Thymus (tissue), 11 donors: ENCODE measurements around the gene BPI. TPM values are rescaled to one million over a fixed set of nuclear protein-coding genes. Genes with fewer than 3 reads are reported as not detected.
"Not testable (repeated sequence)": the region's sequence is repeated elsewhere in the genome, so short reads cannot be mapped to it uniquely, and the experiment has no call there.

Experiments used
- DNase-seq, 9 donors: peaks; one replicate each; pipeline ENCODE4 v3.0.0-alpha.2; 2013; ENCODE audit warnings: low spot score in 9 of 9, low read depth in 6 of 9, missing footprints in 1 of 9
- H3K27ac ChIP-seq, 2 donors: one replicate each; pipeline ENCODE4 v1.5.1; 2013; ENCODE audit warnings: control low read depth in 1 of 2, low read depth in 1 of 2, low read length in 1 of 2, mild to moderate bottlenecking in 1 of 2, moderate library complexity in 1 of 2
- H3K27me3 ChIP-seq, 2 donors: one replicate each; pipeline ENCODE4 v1.5.1; 2013; ENCODE audit warnings: low read length in 1 of 2; ENCODE audit not compliant: control insufficient read depth in 2 of 2, insufficient read depth in 1 of 2
- H3K36me3 ChIP-seq, 2 donors: one replicate each; pipeline ENCODE4 v1.5.1; 2013; ENCODE audit warnings: low read length in 1 of 2, mild to moderate bottlenecking in 1 of 2, moderate library complexity in 1 of 2; ENCODE audit not compliant: control insufficient read depth in 2 of 2, insufficient read depth in 2 of 2
- H3K4me1 ChIP-seq, 2 donors: one replicate each; pipeline ENCODE4 v1.5.1; 2013; ENCODE audit warnings: low read length in 2 of 2; ENCODE audit not compliant: control insufficient read depth in 2 of 2, insufficient read depth in 2 of 2
- H3K4me3 ChIP-seq, 2 donors: one replicate each; pipeline ENCODE4 v1.5.1; 2013; ENCODE audit warnings: low read length in 2 of 2, control low read depth in 1 of 2, mild to moderate bottlenecking in 1 of 2
- H3K9me3 ChIP-seq, 2 donors: one replicate each; pipeline ENCODE4 v1.5.1; 2013; ENCODE audit warnings: low read length in 1 of 2, mild to moderate bottlenecking in 1 of 2; ENCODE audit not compliant: control insufficient read depth in 2 of 2, insufficient read depth in 1 of 2
- WGBS: extraction: QIAGEN DNeasy Blood & Tissue Kit; methylation state at CpG from one replicate; pipeline ENCODE4 v1.1.7; 2013; 5-methylcytosine and 5-hydroxymethylcytosine counted together
- polyA plus RNA-seq: library from polyadenylated mRNA; stranded (reverse); fragments of 200-250 nt; gene quantifications from one replicate; pipeline ENCODE4 v1.2.3, GENCODE V29; 2013
- total RNA-seq: library from RNA; stranded (reverse); fragments of 120-200 nt; gene quantifications from one replicate; pipeline ENCODE4 v1.2.4, GENCODE V29; 2013
- donor health status: healthy.

Gene BPI
- total and polyA plus RNA-seq, 2 donors, result 0.57 to 2.1 TPM

DNA sequence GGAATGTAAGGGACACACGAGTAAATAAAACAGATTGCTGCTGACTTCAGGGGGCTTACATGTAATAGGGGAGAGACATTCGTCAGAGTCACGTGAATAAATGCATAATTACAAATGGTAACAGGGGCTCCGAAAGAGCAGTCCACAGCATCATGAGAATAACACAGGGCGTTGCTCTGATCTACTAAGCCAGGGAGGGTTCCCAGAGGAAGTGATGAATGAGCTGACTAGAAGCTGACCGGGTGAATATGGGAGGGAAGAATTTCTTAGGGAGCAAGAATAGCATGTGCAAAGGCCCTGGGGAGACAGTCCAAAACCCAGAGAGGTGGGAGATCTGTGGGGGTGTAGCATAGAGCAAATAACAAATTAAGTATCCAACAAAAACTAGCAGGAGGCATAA, 2.4 kb downstream of the BPI start:
- Histone ChIP-seq H3K4me1 (peaks cover 0 to 5% of the 10 kb centered on the region in 2 donors), H3K9me3 (no peaks in the 10 kb centered on the region), H3K27ac (no peak overlapping the region), H3K4me3 (no peak overlapping the region), H3K27me3 (peaks cover 7 to 33% of the 10 kb centered on the region in 2 donors), H3K36me3 (no peaks in the 10 kb centered on the region)
- WGBS, result 88% methylated on average over 6 of the region's 6 CpGs
- no peak for DNase-seq

DNA sequence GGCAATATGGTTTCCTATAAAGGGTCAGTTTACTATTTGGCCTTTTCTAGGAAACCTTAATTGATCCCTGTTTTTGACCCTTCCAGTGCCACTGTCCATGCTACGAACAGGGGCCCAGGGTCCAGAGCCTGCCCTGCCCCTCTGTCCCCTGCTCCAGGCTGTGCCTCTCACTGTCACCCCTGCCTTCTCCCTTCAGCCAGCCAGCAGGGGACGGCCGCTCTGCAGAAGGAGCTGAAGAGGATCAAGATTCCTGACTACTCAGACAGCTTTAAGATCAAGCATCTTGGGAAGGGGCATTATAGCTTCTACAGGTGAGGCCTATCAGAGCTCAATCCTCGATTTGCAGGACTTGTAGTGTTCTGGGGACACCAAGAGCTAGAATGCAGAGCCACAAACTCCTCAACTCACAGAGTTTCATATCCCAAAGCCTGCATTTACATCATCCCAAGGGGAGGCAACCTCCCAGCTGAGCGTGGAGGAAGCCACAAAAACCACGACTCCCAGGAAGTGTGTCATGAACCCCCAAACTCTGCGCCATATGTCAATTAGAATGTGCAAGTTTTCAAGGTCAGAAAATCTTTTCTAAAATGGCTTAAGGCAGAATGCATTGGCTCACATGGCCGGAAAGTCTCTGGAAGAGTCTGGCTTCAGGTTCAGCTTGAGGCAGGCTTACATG, 3.6 kb downstream of the BPI start:
- no peak for DNase-seq
- 69% methylated on average over 8 of the region's 8 CpGs for WGBS
- Histone ChIP-seq H3K36me3 (no peaks in the 10 kb centered on the region), H3K4me1 (peaks cover 0 to 5% of the 10 kb centered on the region in 2 donors), H3K27me3 (peaks cover 7 to 28% of the 10 kb centered on the region in 2 donors), H3K4me3 (no peak overlapping the region), H3K9me3 (no peaks in the 10 kb centered on the region), H3K27ac (no peak overlapping the region)

GRCh38 chr20:38308047-38308438, 4.1 kb downstream of the BPI start:
- no peak overlapping the region for H3K27ac ChIP-seq
- DNase-seq, result no peak
- no peaks in the 10 kb centered on the region for H3K36me3 ChIP-seq
- peaks cover 0 to 5% of the 10 kb centered on the region in 2 donors for H3K4me1 ChIP-seq
- WGBS, result 84% methylated on average over 4 of the region's 4 CpGs
- H3K4me3 ChIP-seq, result no peak overlapping the region
- peaks cover 4 to 23% of the 10 kb centered on the region in 2 donors for H3K27me3 ChIP-seq
- no peaks in the 10 kb centered on the region for H3K9me3 ChIP-seq

DNA sequence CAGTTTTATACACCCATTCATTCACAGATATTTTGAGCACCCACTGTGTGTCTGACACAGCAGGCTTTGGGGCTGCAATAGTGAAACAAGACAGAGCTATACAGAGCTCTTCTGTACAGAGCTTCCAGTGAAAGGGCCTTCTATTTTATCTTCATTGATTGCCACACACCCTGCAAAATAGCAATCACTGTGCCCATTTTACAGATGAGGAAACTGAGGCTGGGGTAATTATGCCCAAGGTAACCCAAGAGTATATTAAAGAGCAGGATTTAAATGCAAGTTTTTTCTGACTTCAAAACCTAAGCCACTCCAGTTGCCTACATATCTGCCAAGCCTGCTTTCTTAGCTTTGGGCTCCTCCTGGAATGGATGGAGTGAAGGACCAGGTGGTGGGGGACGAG, 4.5 kb downstream of the BPI start:
- no peaks in the 10 kb centered on the region for H3K9me3 ChIP-seq
- H3K4me1 ChIP-seq, result peaks cover 0 to 5% of the 10 kb centered on the region in 2 donors
- H3K36me3 ChIP-seq, result no peaks in the 10 kb centered on the region
- H3K27me3 ChIP-seq, result peaks cover 4 to 20% of the 10 kb centered on the region in 2 donors
- WGBS, result 97% methylated on average over 1 of the region's 1 CpG
- no peak overlapping the region for H3K4me3 ChIP-seq
- DNase-seq, result no peak
- H3K27ac ChIP-seq, result no peak overlapping the region

- no peaks in the 10 kb centered on the region for H3K27me3 ChIP-seq
- WGBS, result 92% methylated on average over 3 of the region's 3 CpGs
- H3K9me3 ChIP-seq, result no peaks in the 10 kb centered on the region
- no peak overlapping the region for H3K27ac ChIP-seq
- H3K36me3 ChIP-seq, result no peaks in the 10 kb centered on the region
- no peaks in the 10 kb centered on the region for H3K4me1 ChIP-seq
- no peak for DNase-seq
- H3K4me3 ChIP-seq, result no peak overlapping the region
These were observed 7.1 kb downstream of the BPI start for GRCh38 chr20:38311091-38311490.

DNA sequence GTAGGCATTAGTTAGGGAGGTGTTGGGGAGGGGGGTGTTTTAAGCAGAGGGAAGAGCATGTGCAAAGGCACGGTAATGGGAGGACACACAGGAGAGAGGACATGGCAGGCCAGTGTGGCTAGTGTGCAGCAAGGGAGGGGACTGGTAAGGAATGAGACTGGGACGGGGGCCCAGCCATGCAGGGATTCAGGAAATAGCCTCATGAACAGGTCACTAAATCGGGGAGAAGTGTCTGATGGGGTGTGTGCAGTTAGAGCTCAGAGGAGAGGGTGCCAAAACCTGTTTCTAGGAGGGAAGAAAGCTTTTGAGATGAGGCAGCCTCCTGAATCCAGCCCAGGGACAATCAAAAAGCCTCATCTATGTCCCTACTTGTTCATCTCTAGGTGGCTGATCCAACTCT, 7.5 kb downstream of the BPI start:
- Histone ChIP-seq H3K4me1 (no peaks in the 10 kb centered on the region), H3K4me3 (no peak overlapping the region), H3K9me3 (no peaks in the 10 kb centered on the region), H3K36me3 (no peaks in the 10 kb centered on the region), H3K27me3 (no peaks in the 10 kb centered on the region), H3K27ac (no peak overlapping the region)
- DNase-seq, result no peak
- 84% methylated on average over 3 of the region's 3 CpGs for WGBS

DNA sequence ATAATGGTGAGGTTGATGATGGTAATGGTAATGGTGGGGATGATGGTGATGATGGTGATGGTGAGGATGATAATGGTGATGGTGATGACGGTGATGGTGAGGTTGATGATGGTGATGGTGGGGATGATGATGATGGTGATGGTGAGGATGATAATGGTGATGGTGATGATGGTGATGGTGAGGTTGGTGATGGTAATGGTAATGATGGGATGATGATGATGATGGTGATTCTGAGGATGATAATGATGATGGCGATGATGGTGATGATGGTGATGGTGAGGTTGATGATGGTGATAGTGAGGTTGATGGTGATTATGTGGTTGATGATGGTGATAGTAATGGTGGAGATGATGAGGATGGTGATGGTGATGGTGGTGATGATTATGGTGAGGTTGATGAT, 9.7 kb downstream of the BPI start:
- Histone ChIP-seq H3K9me3 (no peaks in the 10 kb centered on the region), H3K27me3 (no peaks in the 10 kb centered on the region), H3K4me1 (no peaks in the 10 kb centered on the region), H3K27ac (no peak overlapping the region), H3K4me3 (no peak overlapping the region), H3K36me3 (no peaks in the 10 kb centered on the region)
- no peak for DNase-seq
- 97% methylated on average over 2 of the region's 2 CpGs for WGBS

GRCh38 chr20:38314350-38314749, 10.4 kb downstream of the BPI start:
- WGBS, result 100% methylated on average over 1 of the region's 1 CpG
- not testable (repeated sequence) for H3K4me1 ChIP-seq, H3K36me3 ChIP-seq, H3K27ac ChIP-seq, H3K27me3 ChIP-seq, H3K9me3 ChIP-seq, H3K4me3 ChIP-seq, DNase-seq

GRCh38 chr20:38315290-38315966, 11.5 kb downstream of the BPI start:
- no peaks in the 10 kb centered on the region for H3K36me3 ChIP-seq
- H3K9me3 ChIP-seq, result no peaks in the 10 kb centered on the region
- no peak for DNase-seq
- no peaks in the 10 kb centered on the region for H3K27me3 ChIP-seq
- 80% methylated on average over 5 of the region's 5 CpGs for WGBS
- no peaks in the 10 kb centered on the region for H3K4me1 ChIP-seq
- no peak overlapping the region for H3K4me3 ChIP-seq
- no peak overlapping the region for H3K27ac ChIP-seq
